ENCODE measurements around the gene CDV3.

- no peak for TF ChIP-seq CTCF (IDR thresholded peaks at IDR 0.05)
- no peak for TF ChIP-seq ZFX (IDR thresholded peaks at IDR 0.05; ENCODE audit: borderline replicate concordance)
Observed at GRCh38 chr3:133592843-133593242, 19.4 kb downstream of the CDV3 start.
